HCT116 (cell line): ENCODE data around the gene VCAN.

Source experiments
- ATF3 ChIP-seq: IDR thresholded peaks from 2 replicates; pipeline ENCODE4 v1.6.1; 2012
- CTCF ChIP-seq, 3 experiments: fragments of 200-600 bp in 1 of 3; sonication (generic) in 1 of 3; IDR thresholded peaks in 2 of 3; conservative IDR thresholded peaks in 1 of 3; 2 replicates each; pipeline ENCODE4 v1.5.1; 2012 to 2017; ENCODE audit warnings: low read depth in 2 of 3, low read length in 2 of 3, antibody characterized with exemption in 1 of 3, borderline replicate concordance in 1 of 3, control low read depth in 1 of 3, mild to moderate bottlenecking in 1 of 3, mixed read lengths in 1 of 3, mixed run types in 1 of 3, moderate library complexity in 1 of 3; ENCODE audit not compliant: insufficient read depth in 1 of 3
- EZH2 ChIP-seq: fragments of 200-600 bp; sonication (generic); IDR thresholded peaks from 2 replicates; pipeline ENCODE4 v1.6.1; 2017; ENCODE audit warnings: antibody characterized with exemption, mixed run types
- EZH2phosphoT487 ChIP-seq: fragments of 200-600 bp; IDR thresholded peaks from 2 replicates; pipeline ENCODE4 v1.6.1; 2018; ENCODE audit warnings: antibody characterized with exemption, borderline replicate concordance
- JUND ChIP-seq: IDR thresholded peaks from 2 replicates; pipeline ENCODE4 v1.6.1; 2012
- POLR2A ChIP-seq: IDR thresholded peaks from 2 replicates; pipeline ENCODE4 v1.7.0; 2011; ENCODE audit warnings: borderline replicate concordance; ENCODE audit not compliant: insufficient read depth, insufficient read length; ENCODE audit errors: extremely low read depth
- POLR2AphosphoS5 ChIP-seq: IDR thresholded peaks from 2 replicates; pipeline ENCODE4 v1.6.1; 2011; ENCODE audit warnings: mild to moderate bottlenecking, low read depth, low read length, moderate library complexity
- RAD21 ChIP-seq: IDR thresholded peaks from 2 replicates; pipeline ENCODE4 v1.6.1; 2012; ENCODE audit warnings: low read depth, mild to moderate bottlenecking
- SP1 ChIP-seq: IDR thresholded peaks from 2 replicates; pipeline ENCODE4 v1.6.1; 2012; ENCODE audit warnings: low read depth
- YY1 ChIP-seq: IDR thresholded peaks from 2 replicates; pipeline ENCODE4 v1.6.1; 2011; ENCODE audit warnings: low read length, low read depth, moderate library complexity, mild to moderate bottlenecking; ENCODE audit not compliant: insufficient replicate concordance; ENCODE audit errors: extremely low read depth
- ZNF274 ChIP-seq: fragments of 200-500 bp; sonication (Bioruptor generic); IDR thresholded peaks from 2 replicates; pipeline ENCODE4 v1.6.1; 2014; ENCODE audit warnings: mild to moderate bottlenecking, low read depth, low read length, inconsistent platforms

- TF ChIP-seq JUND (no peak), POLR2AphosphoS5 (no peak), SP1 (no peak), ATF3 (no peak), ZNF274 (no peak), CTCF (IDR thresholded peaks at IDR 0.05 in 2 of 3, conservative IDR thresholded peaks at IDR 0.05 in 1 of 3; ENCODE audit: borderline replicate concordance in 1 of 3, insufficient read depth in 1 of 3, low read depth in 2 of 3, low read length in 2 of 3) (no peak), RAD21 (no peak), YY1 (no peak), POLR2A (no peak), EZH2 (no peak), EZH2phosphoT487 (no peak)
Measured at GRCh38 chr5:83540783-83541182, 69.2 kb downstream of the VCAN start.
